IPS-11a (cell line): ENCODE data around the gene FKTN.
"Not testable (repeated sequence)": the region's sequence is repeated elsewhere in the genome, so short reads cannot be mapped to it uniquely, and the experiment has no call there.

Experiments
- H3K4me3 ChIP-seq: one replicate; pipeline ENCODE4 v1.5.1; 2013; ENCODE audit warnings: low read depth, low read length, control low read depth

Gene FKTN

GRCh38 chr9:105557804-105558610 is at the start of gene FKTN:
Gene FKTN (plus strand): TSS chr9:105558131. CDS start chr9:105575033, 16,902 bp downstream.
- peak within 1 kb of the TSS; percentile 93 for H3K4me3 ChIP-seq

GRCh38 chr9:105508530-105508929 is 49.4 kb upstream of the FKTN start:
- H3K4me3 ChIP-seq: no peak overlapping the region

GRCh38 chr9:105510024-105510423 is 47.9 kb upstream of the FKTN start:
- no peak overlapping the region for H3K4me3 ChIP-seq

GRCh38 chr9:105511446-105511845 is 46.5 kb upstream of the FKTN start:
- no peak overlapping the region for H3K4me3 ChIP-seq

GRCh38 chr9:105515811-105516413 is 42.0 kb upstream of the FKTN start:
- H3K4me3 ChIP-seq: no peak overlapping the region

- H3K4me3 ChIP-seq: not testable (repeated sequence)
Observed at GRCh38 chr9:105519710-105520369, 38.1 kb upstream of the FKTN start.

GRCh38 chr9:105520992-105521391 is 36.9 kb upstream of the FKTN start:
- not testable (repeated sequence) for H3K4me3 ChIP-seq

GRCh38 chr9:105522618-105523385 is 35.1 kb upstream of the FKTN start:
- not testable (repeated sequence) for H3K4me3 ChIP-seq

GRCh38 chr9:105531530-105531929 is 26.4 kb upstream of the FKTN start:
- H3K4me3 ChIP-seq: no peak overlapping the region

GRCh38 chr9:105535920-105536668 is 21.8 kb upstream of the FKTN start:
- no peak overlapping the region for H3K4me3 ChIP-seq

- H3K4me3 ChIP-seq: no peak overlapping the region
Observed at GRCh38 chr9:105539452-105539851, 18.5 kb upstream of the FKTN start.

GRCh38 chr9:105541838-105542237 is 16.1 kb upstream of the FKTN start:
- H3K4me3 ChIP-seq: no peak overlapping the region

GRCh38 chr9:105554042-105554441 is 3.9 kb upstream of the FKTN start:
- H3K4me3 ChIP-seq: no peak overlapping the region

GRCh38 chr9:105572455-105572854 is 14.5 kb downstream of the FKTN start:
- no peak overlapping the region for H3K4me3 ChIP-seq

GRCh38 chr9:105579952-105580351 is 22.0 kb downstream of the FKTN start:
- not testable (repeated sequence) for H3K4me3 ChIP-seq

GRCh38 chr9:105581550-105581949 is 23.6 kb downstream of the FKTN start:
- H3K4me3 ChIP-seq: peak overlapping the region; percentile 8

- no peak overlapping the region for H3K4me3 ChIP-seq
Observed at GRCh38 chr9:105593145-105593544, 35.2 kb downstream of the FKTN start.

GRCh38 chr9:105608721-105609598 is 51.0 kb downstream of the FKTN start:
- no peak overlapping the region for H3K4me3 ChIP-seq

- H3K4me3 ChIP-seq: no peak overlapping the region
Observed at GRCh38 chr9:105621001-105621400, 63.1 kb downstream of the FKTN start.

GRCh38 chr9:105625088-105625487 is 67.2 kb downstream of the FKTN start:
- no peak overlapping the region for H3K4me3 ChIP-seq
